Measurements from ENCODE around the gene SORBS2. TPM values are rescaled to one million over a fixed set of nuclear protein-coding genes. Genes with fewer than 3 reads are reported as not detected.

The SORBS2 gene
- total and polyA plus RNA-seq, 2 donors (not counting 3 experiments of a cell fraction or from before 2014, with no cell fraction given) = 69.8 to 82.5 TPM

GRCh38 chr4:185535612-185536410, 276.2 kb downstream of the SORBS2 start:
- Histone ChIP-seq H4K20me1 (replicated peaks; ENCODE audit: control insufficient read depth, extremely low read depth, insufficient read depth, low read length) (no peaks in the 10 kb centered on the region), H3K27me3 (ENCODE audit: control insufficient read depth in 2 of 2, insufficient read depth in 2 of 2, low read length in 2 of 2) (peaks cover 0 to 6% of the 10 kb centered on the region in 2 experiments), H3K27ac (ENCODE audit: insufficient read depth, low read depth, low read length) (no peak overlapping the region), H3K4me1 (ENCODE audit: control insufficient read depth, extremely low read depth, insufficient read depth, low read length) (peaks cover 10% of the 10 kb centered on the region), H3K9ac (replicated peaks; ENCODE audit: extremely low read depth, insufficient read depth, low read length) (peak overlapping the region; percentile 61), H2AFZ (ENCODE audit: low read depth, low read length) (peak overlapping the region; percentile 95), H3K36me3 (ENCODE audit: control insufficient read depth in 2 of 2, extremely low read depth in 1 of 2, insufficient read depth in 2 of 2, low read length in 2 of 2) (no peaks in the 10 kb centered on the region), H3K9me1 (replicated peaks; ENCODE audit: control insufficient read depth, extremely low read depth, insufficient read depth, low read length) (no peaks in the 10 kb centered on the region), H3K79me2 (ENCODE audit: control insufficient read depth, insufficient read depth, low read length) (no peaks in the 10 kb centered on the region), H3K9me3 (replicated peaks; ENCODE audit: control insufficient read depth, insufficient read depth, low read length) (no peaks in the 10 kb centered on the region), H3K4me3 (replicated peaks in 1 of 3; ENCODE audit: insufficient read depth in 1 of 3, low read depth in 1 of 3, low read length in 3 of 3) (peak overlapping the region; percentile 33 to 83 (median 66)), H3K4me2 (ENCODE audit: insufficient read depth, low read length) (peak overlapping the region; percentile 86)
- dilution Hi-C loops (cut with MboI; ENCODE audit: extremely low pct_ligation_motif_present, low sequenced_read_pairs) = no loop called here
- peak; percentile 4 for TF ChIP-seq POLR2AphosphoS5 (IDR thresholded peaks at IDR 0.05; ENCODE audit: insufficient read depth, low read depth, low read length)
- no peak for TF ChIP-seq GATA2 (IDR thresholded peaks at IDR 0.05; ENCODE audit: insufficient read depth, insufficient read length, low read depth, low read length)
- DNase-seq (ENCODE audit: low read depth, low spot score) = peak; percentile 17
- ChIA-PET POLR2A (interaction anchor here (0.6 to 2.0 kb wide), 8 partner anchors 16 to 325 kb away, joined by 3 to 12 read pairs (median 4); no protein-coding TSS in a partner anchor), CTCF (interaction anchor here (0.7 to 4.5 kb wide), 12 partner anchors 8 to 502 kb away, joined by 3 to 36 read pairs (median 4); partner anchors contain the start of gene CCDC110)
- intact Hi-C loops (cut with micrococcal nuclease) = loop anchor here (1.0 to 2.0 kb wide), 4 partner anchors 23 to 65 kb away; partner anchors contain the start of gene CCDC110
- TSS peak; percentile 71 for BruUV-seq (replicated peaks)
- FAIRE-seq = no peak

Small RNA genes within 50 kb of the gene (small RNA-seq; reads per million reads assigned to genes)
- not detected for gene RF00019 (ENCODE audit: insufficient read depth, insufficient read length, low read depth, low replicate concordance)

Data from endothelial cell of umbilical vein (primary cell).